Breast epithelium (tissue), 3 donors: ENCODE data around the gene CFAP46.

Source experiments
- POLR2A ChIP-seq: fragments of 450-650 bp; IDR thresholded peaks from one replicate; pipeline ENCODE4 v1.6.1; 2016; ENCODE audit warnings: antibody characterized with exemption, mild to moderate bottlenecking, moderate library complexity
- TF ChIP-seq, protein P1 (sequence below), 3 donors: fragments of 450-650 bp; IDR thresholded peaks; one replicate each; pipeline ENCODE4 v1.5.1; 2016 to 2017; ENCODE audit warnings: antibody characterized with exemption in 3 of 3, mild to moderate bottlenecking in 3 of 3, moderate library complexity in 3 of 3

DNA sequence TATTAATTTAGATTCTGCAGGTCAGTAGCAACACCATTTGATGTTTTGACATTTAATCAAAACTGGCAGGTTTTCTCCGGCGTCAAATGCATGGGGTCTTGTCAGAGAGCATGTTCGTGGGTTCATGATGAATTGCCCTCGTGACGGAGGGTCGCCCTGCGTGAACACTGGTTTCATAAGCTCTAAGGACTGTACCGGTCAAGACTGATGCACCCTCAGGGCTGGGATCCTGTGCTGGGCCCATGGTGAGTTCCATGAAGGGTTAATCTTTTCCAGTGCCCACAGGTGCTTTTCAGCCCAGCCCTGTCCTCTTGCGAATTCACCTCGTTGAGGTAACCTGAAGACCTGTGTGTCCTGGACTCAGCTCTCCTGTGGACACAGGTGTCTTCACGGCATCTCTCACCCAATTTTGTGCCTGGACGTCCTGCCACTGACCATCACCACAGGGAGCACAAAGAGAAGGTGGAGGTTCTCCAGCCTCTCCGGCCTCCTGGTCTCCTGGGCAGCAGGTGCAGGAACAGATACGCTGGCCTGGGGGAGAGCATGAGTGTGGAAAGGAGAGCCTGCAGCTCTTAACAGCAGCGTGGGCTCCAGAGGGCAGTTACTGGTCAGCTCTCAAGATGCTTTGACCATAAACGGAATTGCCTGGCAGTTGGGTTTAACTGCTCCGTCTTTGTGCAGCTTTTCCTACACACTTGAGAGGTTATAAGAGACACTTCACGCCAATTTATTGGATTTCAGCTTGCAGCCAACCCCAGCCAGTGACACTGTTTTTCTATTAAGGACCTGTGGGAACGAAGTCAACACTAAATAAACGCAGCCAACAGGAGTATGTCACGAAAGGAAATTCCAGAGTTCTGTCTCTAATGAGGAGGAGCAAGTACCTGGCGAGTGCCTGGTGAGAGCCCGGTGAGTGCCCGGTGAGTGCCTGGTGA is 37.4 kb upstream of the CFAP46 start:
- no peak for TF ChIP-seq POLR2A
- TF ChIP-seq, protein P1, sequence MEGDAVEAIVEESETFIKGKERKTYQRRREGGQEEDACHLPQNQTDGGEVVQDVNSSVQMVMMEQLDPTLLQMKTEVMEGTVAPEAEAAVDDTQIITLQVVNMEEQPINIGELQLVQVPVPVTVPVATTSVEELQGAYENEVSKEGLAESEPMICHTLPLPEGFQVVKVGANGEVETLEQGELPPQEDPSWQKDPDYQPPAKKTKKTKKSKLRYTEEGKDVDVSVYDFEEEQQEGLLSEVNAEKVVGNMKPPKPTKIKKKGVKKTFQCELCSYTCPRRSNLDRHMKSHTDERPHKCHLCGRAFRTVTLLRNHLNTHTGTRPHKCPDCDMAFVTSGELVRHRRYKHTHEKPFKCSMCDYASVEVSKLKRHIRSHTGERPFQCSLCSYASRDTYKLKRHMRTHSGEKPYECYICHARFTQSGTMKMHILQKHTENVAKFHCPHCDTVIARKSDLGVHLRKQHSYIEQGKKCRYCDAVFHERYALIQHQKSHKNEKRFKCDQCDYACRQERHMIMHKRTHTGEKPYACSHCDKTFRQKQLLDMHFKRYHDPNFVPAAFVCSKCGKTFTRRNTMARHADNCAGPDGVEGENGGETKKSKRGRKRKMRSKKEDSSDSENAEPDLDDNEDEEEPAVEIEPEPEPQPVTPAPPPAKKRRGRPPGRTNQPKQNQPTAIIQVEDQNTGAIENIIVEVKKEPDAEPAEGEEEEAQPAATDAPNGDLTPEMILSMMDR (IDR thresholded peaks at IDR 0.05), result no peak
